ENCODE data around the gene TMEM119.
"Not testable (repeated sequence)": the region's sequence is repeated elsewhere in the genome, so short reads cannot be mapped to it uniquely, and the experiment has no call there.

The TMEM119 gene

GRCh38 chr12:108594960-108595710 is 2.7 kb downstream of the TMEM119 start:
- TF ChIP-seq, protein P1, sequence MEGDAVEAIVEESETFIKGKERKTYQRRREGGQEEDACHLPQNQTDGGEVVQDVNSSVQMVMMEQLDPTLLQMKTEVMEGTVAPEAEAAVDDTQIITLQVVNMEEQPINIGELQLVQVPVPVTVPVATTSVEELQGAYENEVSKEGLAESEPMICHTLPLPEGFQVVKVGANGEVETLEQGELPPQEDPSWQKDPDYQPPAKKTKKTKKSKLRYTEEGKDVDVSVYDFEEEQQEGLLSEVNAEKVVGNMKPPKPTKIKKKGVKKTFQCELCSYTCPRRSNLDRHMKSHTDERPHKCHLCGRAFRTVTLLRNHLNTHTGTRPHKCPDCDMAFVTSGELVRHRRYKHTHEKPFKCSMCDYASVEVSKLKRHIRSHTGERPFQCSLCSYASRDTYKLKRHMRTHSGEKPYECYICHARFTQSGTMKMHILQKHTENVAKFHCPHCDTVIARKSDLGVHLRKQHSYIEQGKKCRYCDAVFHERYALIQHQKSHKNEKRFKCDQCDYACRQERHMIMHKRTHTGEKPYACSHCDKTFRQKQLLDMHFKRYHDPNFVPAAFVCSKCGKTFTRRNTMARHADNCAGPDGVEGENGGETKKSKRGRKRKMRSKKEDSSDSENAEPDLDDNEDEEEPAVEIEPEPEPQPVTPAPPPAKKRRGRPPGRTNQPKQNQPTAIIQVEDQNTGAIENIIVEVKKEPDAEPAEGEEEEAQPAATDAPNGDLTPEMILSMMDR (IDR thresholded peaks at IDR 0.05; ENCODE audit: low read depth, low read length): no peak
- no peak for DNase-seq (ENCODE audit: low read depth, low spot score)
- no peak overlapping the region for H3K4me3 ChIP-seq (ENCODE audit: low read depth, low read length)
- in situ Hi-C loops (cut with HindIII; ENCODE audit: low sequenced_read_pairs): no loop called here

DNA sequence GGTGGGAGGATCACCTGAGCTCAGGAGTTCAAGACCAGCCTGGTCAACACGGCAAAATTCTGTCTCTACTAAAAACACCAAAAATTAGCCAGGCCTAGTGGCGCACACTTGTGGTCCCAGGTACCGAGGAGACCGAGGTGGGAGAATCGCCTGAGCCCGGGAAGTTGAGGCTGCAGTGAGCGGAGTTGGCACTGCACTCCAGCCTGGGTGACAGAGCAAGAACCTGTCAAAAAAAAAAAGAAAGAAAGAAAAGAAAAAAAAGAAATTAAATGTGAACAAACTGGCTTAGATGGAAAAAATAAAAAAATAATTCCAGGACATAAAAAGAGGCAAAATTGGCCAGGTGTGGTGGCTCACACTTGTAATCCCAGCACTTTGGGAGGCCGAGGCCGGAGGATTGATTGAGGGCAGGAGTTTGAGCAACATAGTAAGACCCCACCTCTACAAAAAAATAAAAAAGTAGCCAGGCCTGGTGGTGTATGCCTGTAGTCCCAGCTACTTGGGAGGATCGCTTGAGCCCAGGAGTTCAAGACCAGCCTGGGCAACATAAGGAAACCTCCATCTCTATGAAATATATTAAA is 3.5 kb downstream of the TMEM119 start:
- TF ChIP-seq, protein P1 (IDR thresholded peaks at IDR 0.05; ENCODE audit: low read depth, low read length): no peak
- in situ Hi-C loops (cut with HindIII; ENCODE audit: low sequenced_read_pairs): no loop called here
- DNase-seq (ENCODE audit: low read depth, low spot score): no peak
- no peak overlapping the region for H3K4me3 ChIP-seq (ENCODE audit: low read depth, low read length)

DNA sequence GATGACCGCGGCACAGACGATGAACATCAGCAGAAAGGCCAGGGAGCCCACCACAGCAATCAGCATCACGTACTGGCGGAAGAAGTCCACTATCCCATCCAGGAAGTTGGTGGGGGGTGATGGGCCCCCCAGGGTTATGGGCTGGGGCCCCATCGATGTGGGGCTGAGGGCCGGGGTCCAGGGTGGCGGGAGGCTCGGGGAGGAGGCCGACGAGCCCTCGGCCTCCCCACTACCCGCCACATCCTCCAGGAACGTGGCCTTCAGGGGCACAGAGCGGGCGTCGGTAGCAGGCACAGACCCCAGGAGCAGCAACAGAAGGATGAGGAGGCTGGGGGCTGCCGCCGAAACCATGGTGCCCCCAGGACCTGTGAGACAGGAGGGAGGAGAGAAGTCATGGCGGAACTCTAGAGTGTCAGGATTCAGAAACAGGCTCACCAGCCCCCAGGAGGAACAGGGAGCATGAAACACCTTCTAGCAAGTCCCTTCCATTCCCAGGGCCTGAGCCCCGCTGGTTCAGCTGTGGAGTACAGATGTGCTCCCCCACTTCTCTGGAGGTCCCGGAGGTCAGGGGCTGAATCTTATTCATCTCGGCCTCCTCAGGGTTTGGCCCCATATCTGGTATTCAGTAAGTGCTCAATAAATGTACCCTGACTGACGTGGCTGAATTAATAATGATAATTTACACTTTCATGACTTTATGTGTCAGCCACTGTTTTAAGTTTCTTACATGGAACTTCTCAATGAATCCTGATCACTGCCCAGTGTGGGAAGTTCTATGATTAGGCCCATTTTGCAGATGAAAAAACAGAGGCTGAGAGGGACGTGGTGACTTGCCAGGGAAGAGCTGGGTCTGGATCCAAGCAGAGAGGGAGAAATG is 5.6 kb downstream of the TMEM119 start:
- in situ Hi-C loops (cut with HindIII; ENCODE audit: low sequenced_read_pairs): no loop called here
- DNase-seq (ENCODE audit: low read depth, low spot score): no peak
- no peak overlapping the region for H3K4me3 ChIP-seq (ENCODE audit: low read depth, low read length)
- TF ChIP-seq, protein P1 (IDR thresholded peaks at IDR 0.05; ENCODE audit: low read depth, low read length): no peak

DNA sequence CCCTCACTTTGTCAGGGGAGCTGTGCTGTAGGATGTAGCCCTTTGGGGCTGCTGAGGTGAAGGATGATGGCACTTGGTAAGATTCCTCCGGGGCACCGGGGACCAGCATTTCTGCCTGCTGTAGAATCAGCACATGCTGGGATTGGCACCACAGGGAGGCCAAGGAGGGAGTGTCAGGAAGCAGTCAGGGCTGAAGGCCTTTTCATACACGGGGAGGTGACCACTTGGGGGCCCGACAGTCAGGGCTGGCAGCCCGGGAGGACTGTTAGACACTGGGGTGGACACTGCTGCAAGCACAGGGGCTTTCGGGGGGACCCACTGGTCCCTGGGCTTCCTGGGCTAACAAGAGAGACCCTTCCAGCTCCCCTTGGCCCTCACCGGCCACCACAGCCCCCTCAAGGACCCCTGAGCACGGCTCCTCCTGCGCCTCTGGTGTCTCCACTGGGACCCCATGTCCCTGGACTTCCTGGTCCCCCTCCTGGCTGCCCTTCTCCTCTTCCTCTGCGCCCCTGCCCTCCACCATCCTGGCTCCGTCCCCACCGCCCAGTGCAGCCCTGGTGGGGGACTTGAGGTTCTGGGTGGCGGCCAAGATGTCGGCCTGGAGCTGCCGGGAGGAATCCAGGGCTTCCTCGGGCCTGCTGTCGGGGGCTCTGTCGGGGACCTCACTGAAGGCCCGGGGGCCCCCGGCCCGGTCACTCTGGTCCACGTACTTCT is 6.5 kb downstream of the TMEM119 start:
- TF ChIP-seq, protein P1 (IDR thresholded peaks at IDR 0.05; ENCODE audit: low read depth, low read length): no peak
- in situ Hi-C loops (cut with HindIII; ENCODE audit: low sequenced_read_pairs): no loop called here
- H3K4me3 ChIP-seq (ENCODE audit: low read depth, low read length): no peak overlapping the region
- no peak for DNase-seq (ENCODE audit: low read depth, low spot score)

DNA sequence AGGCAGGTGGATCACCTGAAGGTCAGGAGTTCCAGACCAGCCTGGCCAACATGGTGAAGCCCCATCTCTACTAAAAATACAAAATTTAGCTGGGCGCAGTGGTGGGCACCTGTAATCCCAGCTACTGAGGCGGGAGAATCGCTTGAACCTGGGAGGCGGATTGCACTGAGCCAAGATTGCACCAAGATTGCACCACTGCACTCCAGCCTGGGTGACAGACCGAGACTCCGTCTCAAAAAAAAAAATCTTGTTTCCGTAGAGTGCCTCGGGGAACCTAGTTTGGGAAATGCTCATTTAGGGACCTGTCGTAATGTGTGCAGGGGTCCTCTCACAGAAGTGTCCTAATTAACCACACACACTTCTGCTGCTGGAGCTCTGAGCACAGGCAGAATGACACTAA is 7.4 kb downstream of the TMEM119 start:
- DNase-seq (ENCODE audit: low read depth, low spot score); H3K4me3 ChIP-seq (ENCODE audit: low read depth, low read length); in situ Hi-C loops (cut with HindIII; ENCODE audit: low sequenced_read_pairs): not testable (repeated sequence)

DNA sequence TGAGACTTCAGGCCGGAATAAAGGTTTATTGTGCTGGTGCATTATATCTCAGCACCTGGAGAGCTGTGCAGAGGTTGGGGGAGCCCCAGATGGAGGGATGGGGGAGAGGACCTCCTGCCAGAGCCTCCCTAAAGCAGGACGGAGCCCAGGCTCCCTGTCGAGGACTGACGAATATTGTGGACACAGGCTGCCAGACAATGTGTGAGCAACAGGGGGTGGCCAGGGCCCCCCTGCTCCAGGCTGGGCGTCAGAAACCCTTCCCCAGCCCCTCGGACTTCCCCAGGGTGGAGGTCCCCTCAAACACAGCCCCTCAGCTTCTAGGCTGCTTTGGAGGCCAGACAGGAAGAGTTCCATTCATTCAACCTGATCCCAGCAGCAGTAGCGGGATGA is 8.0 kb downstream of the TMEM119 start:
- TF ChIP-seq, protein P1 (IDR thresholded peaks at IDR 0.05; ENCODE audit: low read depth, low read length): no peak
- H3K4me3 ChIP-seq (ENCODE audit: low read depth, low read length): no peak overlapping the region
- DNase-seq (ENCODE audit: low read depth, low spot score): no peak
- in situ Hi-C loops (cut with HindIII; ENCODE audit: low sequenced_read_pairs): no loop called here

Measured in astrocyte of the spinal cord (primary cell).